Astrocyte (in vitro differentiated cells and primary cell): ENCODE data around the gene AK8.

Experiments used
- CTCF ChIP-seq: IDR thresholded peaks from 2 replicates; pipeline ENCODE4 v1.5.1; 2011; ENCODE audit warnings: low read depth, mild to moderate bottlenecking, inconsistent platforms, low read length, moderate library complexity; ENCODE audit not compliant: insufficient read depth
- EZH2 ChIP-seq: IDR thresholded peaks from 2 replicates; pipeline ENCODE4 v1.6.1; 2012; ENCODE audit warnings: mild to moderate bottlenecking, low read length, inconsistent platforms; ENCODE audit not compliant: insufficient read depth

DNA sequence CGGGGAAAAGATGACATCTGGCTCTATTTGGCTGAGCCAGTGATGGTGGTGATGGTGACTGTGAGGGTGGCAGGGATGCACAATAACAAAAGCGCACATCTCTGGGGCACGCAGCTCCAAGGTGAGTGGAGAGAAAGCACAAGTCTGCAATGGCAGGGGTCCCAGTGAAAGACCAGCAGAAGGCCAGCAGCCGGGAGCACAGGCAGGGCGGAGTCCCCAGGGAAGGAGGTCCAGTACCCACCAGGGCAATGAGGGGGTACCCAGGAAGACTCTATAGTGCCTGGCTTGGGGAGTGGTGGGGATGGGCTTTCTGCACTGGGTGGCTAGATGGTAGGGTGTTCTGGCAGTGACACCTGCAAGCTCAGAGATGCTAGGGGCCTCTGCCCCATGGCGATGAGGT is 69.4 kb downstream of the AK8 start:
- TF ChIP-seq CTCF (no peak), EZH2 (no peak)
